ENCODE data around the gene TTR. TPM values are rescaled to one million over a fixed set of nuclear protein-coding genes. Genes with fewer than 3 reads are reported as not detected.

The TTR gene
- polyA plus RNA-seq, 2 donors, result 0.13 to 0.16 TPM

- 46 to 48% methylated on average over 8 of the region's 8 CpGs for WGBS, 2 donors
- Histone ChIP-seq H3K27ac (ENCODE audit: low read depth in 2 of 2, low read length in 1 of 2) (no peak overlapping the region), H3K27me3 (ENCODE audit: control insufficient read depth in 1 of 2, insufficient read depth in 2 of 2, low read length in 2 of 2) (no peaks in the 10 kb centered on the region)
Observed at GRCh38 chr18:31610286-31611205, 18.9 kb downstream of the TTR start.

GRCh38 chr18:31611511-31611910, 19.8 kb downstream of the TTR start:
- Histone ChIP-seq H3K9me3 (ENCODE audit: control insufficient read depth in 2 of 2, insufficient read depth in 1 of 2, low read depth in 1 of 2, low read length in 1 of 2) (no peaks in the 10 kb centered on the region), H3K4me3 (ENCODE audit: low read depth in 1 of 2, low read length in 2 of 2) (no peak overlapping the region), H3K36me3 (ENCODE audit: control insufficient read depth in 2 of 2, insufficient read depth in 2 of 2, low read length in 1 of 2) (no peaks in the 10 kb centered on the region), H3K27me3 (ENCODE audit: control insufficient read depth in 1 of 2, insufficient read depth in 2 of 2, low read length in 2 of 2) (no peaks in the 10 kb centered on the region), H3K27ac (ENCODE audit: low read depth in 2 of 2, low read length in 1 of 2) (no peak overlapping the region), H3K4me1 (ENCODE audit: control insufficient read depth in 2 of 2, insufficient read depth in 2 of 2, low read length in 1 of 2) (peaks cover 0 to 2% of the 10 kb centered on the region in 2 donors)
- WGBS, 2 donors, result 85 to 88% methylated on average over 5 of the region's 5 CpGs

More at GRCh38 chr18:31610286-31611205, 18.9 kb downstream of the TTR start:
- Histone ChIP-seq H3K9me3 (ENCODE audit: control insufficient read depth in 2 of 2, insufficient read depth in 1 of 2, low read depth in 1 of 2, low read length in 1 of 2) (no peaks in the 10 kb centered on the region), H3K4me3 (ENCODE audit: low read depth in 1 of 2, low read length in 2 of 2) (no peak overlapping the region), H3K36me3 (ENCODE audit: control insufficient read depth in 2 of 2, insufficient read depth in 2 of 2, low read length in 1 of 2) (no peaks in the 10 kb centered on the region), H3K4me1 (ENCODE audit: control insufficient read depth in 2 of 2, insufficient read depth in 2 of 2, low read length in 1 of 2) (peaks cover 0 to 2% of the 10 kb centered on the region in 2 donors)

- Histone ChIP-seq H3K4me3 (ENCODE audit: low read depth in 1 of 2, low read length in 2 of 2) (no peak overlapping the region), H3K27ac (ENCODE audit: low read depth in 2 of 2, low read length in 1 of 2) (no peak overlapping the region), H3K36me3 (ENCODE audit: control insufficient read depth in 2 of 2, insufficient read depth in 2 of 2, low read length in 1 of 2) (no peaks in the 10 kb centered on the region), H3K4me1 (ENCODE audit: control insufficient read depth in 2 of 2, insufficient read depth in 2 of 2, low read length in 1 of 2) (peaks cover 0 to 2% of the 10 kb centered on the region in 2 donors), H3K27me3 (ENCODE audit: control insufficient read depth in 1 of 2, insufficient read depth in 2 of 2, low read length in 2 of 2) (no peaks in the 10 kb centered on the region), H3K9me3 (ENCODE audit: control insufficient read depth in 2 of 2, insufficient read depth in 1 of 2, low read depth in 1 of 2, low read length in 1 of 2) (no peaks in the 10 kb centered on the region)
- WGBS, 2 donors, result 60 to 63% methylated on average over 6 of the region's 6 CpGs
Observed at GRCh38 chr18:31612124-31612523, 20.4 kb downstream of the TTR start.

DNA sequence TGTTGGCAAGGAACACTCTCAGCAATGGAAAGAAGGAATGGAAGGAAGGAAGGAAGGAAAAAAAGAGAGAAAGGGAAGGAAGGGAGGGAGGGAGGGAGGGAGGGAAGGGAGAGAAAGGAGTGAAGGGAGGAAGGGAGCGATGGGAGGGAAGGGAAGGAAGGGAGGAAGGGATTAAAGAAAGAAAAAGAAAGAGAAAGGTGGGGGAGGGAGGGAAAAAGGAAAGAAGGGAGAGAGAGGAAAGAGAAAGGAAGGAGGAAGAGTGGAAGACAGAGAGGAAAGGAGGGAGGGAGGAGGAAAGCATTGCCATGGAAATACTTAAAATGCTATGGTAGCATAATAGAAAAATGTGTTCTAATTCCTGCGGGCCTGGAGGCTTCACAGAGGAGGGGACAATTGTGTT, 22.4 kb downstream of the TTR start:
- Histone ChIP-seq H3K4me1 (ENCODE audit: control insufficient read depth in 2 of 2, insufficient read depth in 2 of 2, low read length in 1 of 2) (peaks cover 0 to 2% of the 10 kb centered on the region in 2 donors), H3K36me3 (ENCODE audit: control insufficient read depth in 2 of 2, insufficient read depth in 2 of 2, low read length in 1 of 2) (no peaks in the 10 kb centered on the region)
- WGBS, 2 donors, result 71 to 88% methylated on average over 2 of the region's 2 CpGs

DNA sequence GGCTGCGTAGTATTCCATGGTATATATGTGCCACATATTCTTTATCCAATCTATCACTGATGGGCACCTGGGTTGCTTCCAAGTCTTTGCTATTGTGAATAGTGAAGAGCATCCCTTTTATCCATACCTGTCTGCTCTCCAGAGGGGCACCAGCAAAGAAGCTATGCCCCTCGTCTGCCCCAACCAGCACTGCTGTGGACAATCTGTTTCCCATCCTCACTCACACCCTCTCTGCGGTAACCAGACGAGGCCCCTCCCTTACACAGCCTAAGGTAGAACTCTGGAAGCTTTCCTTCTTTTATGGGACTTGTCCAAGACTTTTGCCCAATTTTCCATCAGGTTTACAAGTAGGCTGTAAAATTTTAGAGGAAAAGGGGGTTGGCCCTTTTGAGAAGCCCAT, 24.9 kb downstream of the TTR start:
- peaks cover 0 to 1% of the 10 kb centered on the region in 2 donors for H3K4me1 ChIP-seq (ENCODE audit: control insufficient read depth in 2 of 2, insufficient read depth in 2 of 2, low read length in 1 of 2)

More for the DNA sequence above, 22.4 kb downstream of the TTR start:
- Histone ChIP-seq H3K9me3 (ENCODE audit: control insufficient read depth in 2 of 2, insufficient read depth in 1 of 2, low read depth in 1 of 2, low read length in 1 of 2) (no peaks in the 10 kb centered on the region), H3K27ac (ENCODE audit: low read depth in 2 of 2, low read length in 1 of 2) (no peak overlapping the region), H3K27me3 (ENCODE audit: control insufficient read depth in 1 of 2, insufficient read depth in 2 of 2, low read length in 2 of 2) (no peaks in the 10 kb centered on the region), H3K4me3 (ENCODE audit: low read depth in 1 of 2, low read length in 2 of 2) (no peak overlapping the region)

GRCh38 chr18:31617031-31617717, 25.5 kb downstream of the TTR start:
- H3K4me3 ChIP-seq (ENCODE audit: low read depth in 1 of 2, low read length in 2 of 2), result no peak overlapping the region
- H3K27ac ChIP-seq (ENCODE audit: low read depth in 2 of 2, low read length in 1 of 2), result no peak overlapping the region
- H3K4me1 ChIP-seq (ENCODE audit: control insufficient read depth in 2 of 2, insufficient read depth in 2 of 2, low read length in 1 of 2), result no peaks in the 10 kb centered on the region
- H3K9me3 ChIP-seq (ENCODE audit: control insufficient read depth in 2 of 2, insufficient read depth in 1 of 2, low read depth in 1 of 2, low read length in 1 of 2), result no peaks in the 10 kb centered on the region
- H3K27me3 ChIP-seq (ENCODE audit: control insufficient read depth in 1 of 2, insufficient read depth in 2 of 2, low read length in 2 of 2), result no peaks in the 10 kb centered on the region
- 49 to 50% methylated on average over 5 of the region's 5 CpGs for WGBS, 2 donors
- no peaks in the 10 kb centered on the region for H3K36me3 ChIP-seq (ENCODE audit: control insufficient read depth in 2 of 2, insufficient read depth in 2 of 2, low read length in 1 of 2)

More for the DNA sequence above, 24.9 kb downstream of the TTR start:
- Histone ChIP-seq H3K27me3 (ENCODE audit: control insufficient read depth in 1 of 2, insufficient read depth in 2 of 2, low read length in 2 of 2) (no peaks in the 10 kb centered on the region), H3K36me3 (ENCODE audit: control insufficient read depth in 2 of 2, insufficient read depth in 2 of 2, low read length in 1 of 2) (no peaks in the 10 kb centered on the region), H3K27ac (ENCODE audit: low read depth in 2 of 2, low read length in 1 of 2) (no peak overlapping the region), H3K4me3 (ENCODE audit: low read depth in 1 of 2, low read length in 2 of 2) (no peak overlapping the region), H3K9me3 (ENCODE audit: control insufficient read depth in 2 of 2, insufficient read depth in 1 of 2, low read depth in 1 of 2, low read length in 1 of 2) (no peaks in the 10 kb centered on the region)
- 89 to 90% methylated on average over 4 of the region's 4 CpGs for WGBS, 2 donors

- Histone ChIP-seq H3K27me3 (ENCODE audit: control insufficient read depth in 1 of 2, insufficient read depth in 2 of 2, low read length in 2 of 2) (no peaks in the 10 kb centered on the region), H3K36me3 (ENCODE audit: control insufficient read depth in 2 of 2, insufficient read depth in 2 of 2, low read length in 1 of 2) (no peaks in the 10 kb centered on the region), H3K4me3 (ENCODE audit: low read depth in 1 of 2, low read length in 2 of 2) (no peak overlapping the region), H3K9me3 (ENCODE audit: control insufficient read depth in 2 of 2, insufficient read depth in 1 of 2, low read depth in 1 of 2, low read length in 1 of 2) (no peaks in the 10 kb centered on the region), H3K27ac (ENCODE audit: low read depth in 2 of 2, low read length in 1 of 2) (no peak overlapping the region), H3K4me1 (ENCODE audit: control insufficient read depth in 2 of 2, insufficient read depth in 2 of 2, low read length in 1 of 2) (no peaks in the 10 kb centered on the region)
- WGBS, 2 donors, result 94 to 95% methylated on average over 5 of the region's 5 CpGs
Observed at GRCh38 chr18:31618801-31619200, 27.1 kb downstream of the TTR start.

DNA sequence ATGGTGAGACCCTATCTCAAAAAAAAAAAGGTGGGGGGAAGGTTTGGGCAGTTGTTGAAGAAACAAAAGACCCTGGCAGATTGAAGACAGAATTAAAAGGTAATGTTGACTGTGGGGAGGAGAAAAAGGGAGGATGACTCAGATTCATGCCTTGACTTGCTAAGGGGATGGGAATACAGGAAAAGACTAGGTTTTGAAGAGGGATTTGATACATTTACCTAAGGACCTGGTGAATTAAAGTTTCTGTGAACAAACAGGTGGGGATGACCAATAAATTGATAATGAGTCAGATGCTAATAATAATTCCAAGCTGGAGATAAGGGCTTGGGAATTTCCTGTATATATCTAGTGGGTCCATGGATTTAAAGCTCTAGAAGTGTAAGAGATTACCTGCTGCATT, 27.6 kb downstream of the TTR start:
- H3K27ac ChIP-seq (ENCODE audit: low read depth in 2 of 2, low read length in 1 of 2), result no peak overlapping the region
- no peak overlapping the region for H3K4me3 ChIP-seq (ENCODE audit: low read depth in 1 of 2, low read length in 2 of 2)

GRCh38 chr18:31624892-31625640, 33.4 kb downstream of the TTR start:
- H3K9me3 ChIP-seq (ENCODE audit: control insufficient read depth in 2 of 2, insufficient read depth in 1 of 2, low read depth in 1 of 2, low read length in 1 of 2), result no peaks in the 10 kb centered on the region
- H3K4me3 ChIP-seq (ENCODE audit: low read depth in 1 of 2, low read length in 2 of 2), result no peak overlapping the region
- no peaks in the 10 kb centered on the region for H3K4me1 ChIP-seq (ENCODE audit: control insufficient read depth in 2 of 2, insufficient read depth in 2 of 2, low read length in 1 of 2)
- WGBS, 2 donors, result 86 to 91% methylated on average over 13 of the region's 13 CpGs
- H3K36me3 ChIP-seq (ENCODE audit: control insufficient read depth in 2 of 2, insufficient read depth in 2 of 2, low read length in 1 of 2), result no peaks in the 10 kb centered on the region
- H3K27ac ChIP-seq (ENCODE audit: low read depth in 2 of 2, low read length in 1 of 2), result no peak overlapping the region
- H3K27me3 ChIP-seq (ENCODE audit: control insufficient read depth in 1 of 2, insufficient read depth in 2 of 2, low read length in 2 of 2), result no peaks in the 10 kb centered on the region

More for the DNA sequence above, 27.6 kb downstream of the TTR start:
- no peaks in the 10 kb centered on the region for H3K4me1 ChIP-seq (ENCODE audit: control insufficient read depth in 2 of 2, insufficient read depth in 2 of 2, low read length in 1 of 2)
- no peaks in the 10 kb centered on the region for H3K27me3 ChIP-seq (ENCODE audit: control insufficient read depth in 1 of 2, insufficient read depth in 2 of 2, low read length in 2 of 2)
- no peaks in the 10 kb centered on the region for H3K9me3 ChIP-seq (ENCODE audit: control insufficient read depth in 2 of 2, insufficient read depth in 1 of 2, low read depth in 1 of 2, low read length in 1 of 2)
- no peaks in the 10 kb centered on the region for H3K36me3 ChIP-seq (ENCODE audit: control insufficient read depth in 2 of 2, insufficient read depth in 2 of 2, low read length in 1 of 2)

All from esophagus (tissue), 2 donors.